Measurements from ENCODE around the gene GIMAP1.

The GIMAP1 gene

DNA sequence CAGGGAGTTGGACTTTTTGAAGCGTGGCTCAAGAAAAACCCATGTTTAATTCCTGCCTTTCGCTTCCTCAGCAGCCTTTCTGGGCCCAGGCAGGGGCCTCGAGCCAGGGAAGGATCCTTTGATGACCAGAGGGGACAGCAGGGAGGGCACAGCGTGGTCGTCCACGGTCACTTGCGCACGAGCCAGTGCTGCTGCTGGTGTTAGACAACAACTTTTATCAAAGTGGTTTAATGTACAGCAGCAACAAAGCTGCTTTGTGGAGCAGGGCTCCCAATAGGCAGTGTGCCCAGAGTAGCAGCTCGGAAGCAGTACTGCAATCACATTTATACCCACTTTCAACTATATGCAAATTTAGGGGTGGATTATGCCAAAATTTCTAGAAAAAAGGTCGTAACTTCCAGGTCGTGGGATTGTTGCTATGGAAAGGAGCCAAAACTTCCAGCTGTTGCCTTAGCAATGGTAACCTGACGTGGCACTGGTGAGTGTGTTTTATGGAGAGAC is 6.1 kb downstream of the GIMAP1 start:
- no peak for DNase-seq (ENCODE audit: low spot score)

DNA sequence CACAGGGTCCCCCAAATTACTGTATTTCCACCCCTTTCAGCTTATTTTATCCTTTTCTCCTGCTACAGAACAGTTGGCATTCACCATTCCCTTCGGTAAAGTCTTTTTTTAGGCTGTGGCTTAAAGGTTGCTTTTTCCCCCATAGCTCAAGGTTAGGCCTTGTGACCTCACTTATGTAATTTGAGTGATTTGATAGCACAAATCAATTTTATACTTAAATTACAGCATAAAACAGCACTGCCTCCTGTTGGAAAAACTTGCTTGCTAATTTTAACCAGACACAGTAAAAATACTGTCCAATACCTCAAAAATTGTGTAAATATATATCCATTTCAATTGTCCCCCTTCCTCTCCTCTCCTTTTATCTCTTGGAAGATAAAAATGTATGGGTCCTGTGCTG is 7.1 kb downstream of the GIMAP1 start:
- no peak for DNase-seq (ENCODE audit: low spot score)

DNA sequence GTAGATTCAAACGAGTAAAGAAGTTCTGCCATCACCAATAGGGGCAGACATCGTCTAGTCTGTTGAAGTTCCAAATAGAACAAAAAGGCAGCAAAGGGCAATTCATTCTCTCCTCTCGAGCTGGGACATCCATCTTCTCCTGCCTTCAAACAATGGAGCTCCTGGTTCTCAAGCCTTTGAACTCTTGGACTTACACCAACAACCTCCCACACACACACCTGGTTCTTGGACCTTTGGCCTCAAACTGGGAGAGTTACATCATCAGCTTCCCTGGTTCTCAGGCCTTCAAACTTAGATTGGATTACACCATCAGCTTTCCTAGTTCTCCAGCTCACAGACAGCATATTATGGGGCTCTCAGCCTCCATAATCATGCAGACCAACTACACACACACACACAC is 11.0 kb downstream of the GIMAP1 start:
- DNase-seq (ENCODE audit: low spot score), result no peak

DNA sequence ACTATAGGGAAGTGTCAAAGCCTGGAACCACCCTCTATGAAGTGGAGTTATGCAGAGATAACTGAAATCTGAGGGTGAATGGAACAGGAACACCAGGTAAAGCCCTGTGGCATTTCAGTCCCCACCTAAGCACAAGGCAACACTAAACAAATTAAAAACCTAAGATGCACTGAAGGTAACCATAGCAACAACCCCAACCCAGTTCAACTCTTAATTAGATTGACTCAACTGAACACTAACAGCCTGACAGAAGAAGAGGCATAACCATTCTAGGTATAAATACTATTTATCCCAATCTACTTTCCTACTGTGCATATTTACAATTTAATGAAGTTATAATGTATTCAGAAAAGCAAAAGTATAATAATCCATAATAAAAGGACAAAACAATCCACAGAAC is 11.6 kb downstream of the GIMAP1 start:
- no peak for DNase-seq (ENCODE audit: low spot score)

DNA sequence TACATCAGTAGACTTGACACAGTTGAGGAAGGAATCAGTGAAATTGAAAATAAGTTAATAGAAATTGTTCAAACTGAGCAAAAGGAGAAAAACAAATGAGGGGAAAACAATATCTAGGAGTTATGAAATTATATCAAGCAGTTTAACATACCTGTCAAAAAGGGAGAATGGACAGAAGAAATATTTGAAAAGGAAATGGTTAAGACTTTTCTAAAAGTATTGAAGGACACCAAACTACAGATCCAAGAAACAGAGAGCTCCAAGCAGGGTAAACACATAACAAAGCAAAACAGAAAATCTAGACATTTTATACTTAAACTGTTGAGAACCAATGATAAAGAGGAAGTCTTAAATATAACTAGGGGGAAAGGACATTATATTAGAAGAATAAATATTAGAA is 12.2 kb downstream of the GIMAP1 start:
- no peak for DNase-seq (ENCODE audit: low spot score)

DNA sequence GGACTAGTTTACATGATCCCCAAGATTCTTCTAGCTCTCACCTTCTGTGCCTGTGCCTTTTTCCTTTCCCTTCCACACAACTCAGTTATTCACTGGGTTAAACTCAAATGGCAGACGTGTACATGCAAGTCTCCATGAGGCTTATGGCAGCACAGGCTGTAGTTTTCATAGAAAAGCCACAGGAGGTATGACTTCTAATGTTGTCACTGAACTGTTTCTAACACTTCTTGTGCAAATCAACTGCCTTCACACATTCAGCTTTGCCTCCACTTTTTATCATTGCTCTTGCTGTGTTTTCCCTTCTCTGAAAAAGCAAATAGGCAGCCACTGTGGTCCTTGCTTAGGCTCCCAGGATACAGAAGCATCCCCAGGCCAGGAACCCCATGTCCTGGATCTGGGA is 15.5 kb downstream of the GIMAP1 start:
- no peak for DNase-seq (ENCODE audit: low spot score)

DNA sequence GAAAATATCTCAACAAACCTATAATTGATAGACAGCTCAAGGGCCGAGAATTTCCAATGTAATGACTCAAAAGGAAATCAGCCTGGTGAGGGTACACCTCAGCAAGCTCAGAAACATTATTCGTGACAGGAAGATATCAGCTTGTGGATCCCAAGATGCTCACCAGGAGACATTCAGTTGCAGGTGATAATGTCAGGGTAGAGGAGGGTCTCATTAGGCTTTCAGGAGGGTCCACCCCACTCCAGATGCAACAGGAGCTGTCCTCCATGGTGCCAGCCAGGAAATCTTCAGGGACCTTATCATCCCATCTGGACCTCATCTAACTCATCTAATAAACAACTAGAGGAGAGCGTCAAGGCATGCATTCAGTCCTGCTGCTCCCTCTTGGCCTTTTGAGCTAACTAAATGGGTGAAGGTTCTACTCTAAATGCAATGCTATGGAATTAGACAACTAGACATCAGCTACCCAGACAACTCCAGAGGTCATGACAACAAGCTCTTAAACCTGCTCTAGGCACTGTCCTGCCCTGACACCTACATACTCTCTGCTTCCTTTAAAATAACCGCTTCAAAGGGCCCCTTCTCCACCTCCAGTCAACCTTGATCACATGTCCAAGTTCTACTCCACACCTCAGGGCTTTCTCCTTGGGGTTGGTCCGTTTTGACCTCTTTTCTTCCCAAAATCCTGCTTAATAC is 16.5 kb downstream of the GIMAP1 start:
- DNase-seq (ENCODE audit: low spot score), result no peak

DNA sequence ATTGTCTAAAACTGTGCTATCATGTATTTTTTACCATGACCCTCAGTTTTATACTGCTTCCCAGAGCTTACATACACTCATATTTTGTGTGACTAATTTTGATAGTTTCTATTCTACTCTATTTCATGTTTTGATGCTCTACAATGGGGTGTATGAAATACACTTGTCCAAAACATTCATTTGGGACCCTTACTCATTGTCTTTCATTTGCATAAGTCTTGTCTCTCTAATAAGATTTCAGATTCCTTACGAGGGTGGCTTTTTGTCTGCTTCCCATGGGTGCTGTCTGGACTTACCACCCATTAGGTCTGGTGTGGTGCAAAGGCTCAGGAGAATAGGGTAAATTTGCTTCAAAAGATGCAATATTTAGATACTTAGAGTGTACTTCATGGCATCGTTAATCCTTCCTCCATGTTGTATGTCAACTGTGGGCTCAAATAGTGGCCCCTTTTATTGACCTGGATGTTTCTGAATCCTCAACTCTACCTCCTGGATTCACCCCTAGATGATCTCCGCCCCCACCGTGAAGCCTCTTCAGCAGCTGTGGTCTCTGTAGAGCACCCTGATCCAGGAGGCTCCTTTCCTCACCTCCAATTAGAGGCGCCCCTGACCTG is 17.2 kb downstream of the GIMAP1 start:
- no peak for DNase-seq (ENCODE audit: low spot score)

DNA sequence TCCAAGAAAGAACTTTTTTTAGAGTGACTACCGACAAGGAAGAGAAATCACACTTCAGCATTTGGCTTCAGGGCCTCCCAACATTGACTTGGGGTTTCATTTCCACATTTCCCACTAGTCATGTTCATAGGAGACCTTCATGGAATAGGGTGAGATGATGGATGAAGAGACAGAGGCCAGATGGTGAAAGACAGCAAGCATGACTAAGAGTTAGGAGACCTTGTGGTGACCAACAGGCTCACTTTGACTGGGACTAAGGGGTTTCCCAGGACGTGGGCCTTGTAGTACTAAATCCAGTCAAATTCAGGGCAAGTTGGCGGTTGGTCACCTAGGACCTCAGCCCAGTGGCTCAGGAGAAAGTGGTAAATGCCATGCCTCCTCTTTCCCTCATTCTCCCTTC is 17.8 kb downstream of the GIMAP1 start:
- DNase-seq (ENCODE audit: low spot score), result no peak

DNA sequence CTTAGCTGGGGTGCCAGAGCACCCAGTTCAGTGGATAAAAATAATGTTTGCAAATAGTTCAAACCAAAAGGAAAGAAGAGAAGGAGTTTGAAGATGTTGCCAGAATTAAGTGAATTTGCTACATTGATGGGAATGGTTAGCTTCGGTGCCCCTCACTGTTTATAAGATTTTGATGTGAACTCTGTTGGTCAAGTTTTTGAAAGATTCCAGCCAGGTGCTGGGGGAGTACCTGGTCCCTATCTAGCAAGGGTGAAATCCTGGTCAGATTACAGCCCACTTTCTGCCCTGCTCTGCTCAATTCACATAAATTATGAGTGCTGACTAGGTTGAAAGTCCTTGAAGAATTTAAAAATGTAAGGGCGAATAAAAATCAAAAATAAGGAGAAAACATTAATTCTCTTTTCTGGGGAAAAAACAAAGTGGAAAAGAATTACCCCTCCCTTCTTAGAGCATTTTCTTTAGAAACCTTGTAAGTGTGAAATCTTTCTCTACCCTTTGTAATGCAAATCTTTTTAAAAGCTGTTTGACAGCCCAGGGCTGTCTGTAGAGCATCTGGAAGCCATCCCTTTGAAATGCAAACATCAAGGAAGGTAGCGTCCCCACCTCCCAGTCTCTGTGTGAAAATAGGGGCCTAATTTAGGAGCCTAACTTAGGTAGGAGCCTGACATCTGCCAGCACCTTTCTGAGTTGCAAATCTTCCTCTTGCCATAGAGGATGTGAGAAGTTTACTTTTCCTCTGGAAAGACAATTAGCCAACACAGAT is 19.4 kb downstream of the GIMAP1 start:
- peak; percentile 44 for DNase-seq (ENCODE audit: low spot score)

DNA sequence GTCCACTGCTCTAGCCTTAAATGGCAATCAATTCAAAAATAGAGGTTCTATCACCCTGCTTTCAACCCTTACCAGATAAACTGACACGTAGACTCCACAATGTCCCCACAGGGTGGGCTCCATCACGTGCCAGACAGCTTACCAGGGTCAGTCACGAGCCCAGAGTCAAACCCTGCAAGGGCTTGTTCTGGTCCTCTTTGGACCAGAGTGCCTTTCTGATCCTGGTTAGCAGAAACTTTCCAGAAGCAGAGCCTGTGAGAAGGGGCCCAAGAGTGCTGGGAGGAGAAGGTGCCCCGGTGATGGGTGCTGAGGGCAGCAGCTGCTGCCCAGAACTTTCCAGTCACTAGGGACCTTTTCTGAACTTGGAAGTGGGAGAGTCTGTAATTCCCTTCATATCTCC is 20.5 kb downstream of the GIMAP1 start:
- no peak for DNase-seq (ENCODE audit: low spot score)

DNA sequence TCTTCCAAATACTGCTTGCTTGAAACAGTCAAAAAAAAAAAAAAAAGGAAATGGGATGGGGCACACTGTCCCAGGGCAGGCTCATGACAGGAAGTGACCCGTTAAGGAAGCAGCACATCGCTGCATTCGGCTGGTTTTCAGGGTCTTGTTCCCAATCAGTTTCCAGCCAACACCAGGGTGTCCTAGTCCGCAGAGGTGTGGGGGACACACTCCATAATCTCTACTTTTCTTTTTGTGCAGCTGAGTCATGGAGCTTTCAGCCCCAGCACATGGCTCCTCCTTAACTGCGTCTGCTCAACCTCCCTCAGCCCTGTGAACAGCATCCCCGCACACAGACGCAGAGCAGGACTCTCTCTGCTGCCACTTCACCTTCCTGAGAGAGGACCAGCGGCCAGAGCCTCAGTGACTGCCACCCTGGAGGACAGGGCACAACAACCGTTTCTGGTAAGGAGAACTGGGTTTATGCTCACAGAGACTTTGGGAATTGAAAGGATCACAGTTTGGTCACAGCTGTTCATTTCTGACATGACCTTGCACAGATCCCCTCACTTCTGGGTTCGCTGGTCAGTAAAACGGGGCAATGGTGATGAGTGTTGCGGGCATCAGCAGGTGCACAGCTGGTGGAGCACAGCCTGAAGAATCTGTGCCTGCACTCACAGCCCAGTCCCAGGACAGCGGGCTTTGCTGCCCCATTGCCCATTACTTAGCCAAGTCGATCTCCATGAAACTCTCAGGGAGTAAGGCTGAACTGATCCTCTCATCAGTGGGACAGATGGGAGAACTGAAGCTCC is 21.0 kb downstream of the GIMAP1 start, which contains the start of gene GIMAP5:
GIMAP5 (plus strand) TSS at position 154 of the 791 bp plus-strand sequence. CDS start 3,467 bp downstream, outside the sequence.
- no peak for DNase-seq (ENCODE audit: low spot score)

DNA sequence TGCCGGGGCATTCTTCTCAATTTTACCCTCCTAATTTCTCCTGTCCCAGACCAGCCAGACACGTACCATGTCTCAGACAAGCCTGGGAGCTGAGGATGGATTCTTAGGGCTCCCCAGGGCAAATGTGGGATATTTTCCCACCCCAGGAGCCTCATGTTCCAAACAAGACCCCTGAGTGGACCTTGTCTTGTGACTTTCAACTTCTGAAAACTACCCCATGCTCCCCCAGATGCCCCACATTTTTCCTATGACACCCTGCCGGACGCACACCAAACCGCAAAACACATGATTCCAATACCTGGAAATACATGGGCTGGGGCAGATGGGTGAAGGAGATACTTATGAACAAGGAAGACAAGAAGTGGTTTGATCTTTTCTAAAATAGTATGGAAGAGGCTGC is 21.7 kb downstream of the GIMAP1 start:
- DNase-seq (ENCODE audit: low spot score), result no peak

DNA sequence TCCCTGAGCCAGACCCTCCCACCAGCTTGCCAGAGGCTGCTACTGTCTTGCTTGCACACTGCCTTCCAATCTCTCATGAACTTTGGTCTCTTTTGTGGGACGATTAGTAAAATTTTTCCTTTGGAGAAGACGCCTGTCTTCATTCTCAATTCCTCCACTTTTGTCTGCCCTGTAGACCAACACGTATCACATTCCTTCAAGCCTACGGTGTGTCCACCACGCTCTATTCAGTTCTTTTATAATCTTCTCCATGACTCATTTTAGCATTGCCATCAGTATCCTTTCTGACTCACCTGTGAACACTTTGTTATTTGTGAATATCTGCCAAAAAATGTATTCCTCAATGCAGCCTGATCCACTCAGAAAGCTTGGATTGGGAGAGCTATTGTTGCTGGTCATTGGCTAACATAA is 22.2 kb downstream of the GIMAP1 start:
- no peak for DNase-seq (ENCODE audit: low spot score)

DNA sequence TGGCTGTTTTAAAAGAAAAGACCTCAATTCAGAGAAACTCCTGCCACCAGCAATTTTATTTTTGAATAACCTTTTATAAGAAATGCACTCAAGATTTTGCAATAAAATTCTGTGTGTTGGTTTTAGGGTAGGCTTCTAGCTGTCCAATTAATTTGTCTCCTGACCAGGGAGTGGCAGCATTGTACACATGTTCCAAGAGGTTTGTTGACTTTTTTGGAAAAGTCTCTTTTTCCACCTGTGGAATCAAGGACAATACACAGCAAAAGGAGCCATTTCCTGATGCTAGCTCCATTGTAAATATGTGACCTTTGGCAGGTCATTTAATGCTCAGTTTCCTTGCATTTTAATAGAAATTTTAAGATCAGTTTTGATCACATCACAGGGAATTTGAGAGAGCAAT is 22.6 kb downstream of the GIMAP1 start:
- no peak for DNase-seq (ENCODE audit: low spot score)

DNA sequence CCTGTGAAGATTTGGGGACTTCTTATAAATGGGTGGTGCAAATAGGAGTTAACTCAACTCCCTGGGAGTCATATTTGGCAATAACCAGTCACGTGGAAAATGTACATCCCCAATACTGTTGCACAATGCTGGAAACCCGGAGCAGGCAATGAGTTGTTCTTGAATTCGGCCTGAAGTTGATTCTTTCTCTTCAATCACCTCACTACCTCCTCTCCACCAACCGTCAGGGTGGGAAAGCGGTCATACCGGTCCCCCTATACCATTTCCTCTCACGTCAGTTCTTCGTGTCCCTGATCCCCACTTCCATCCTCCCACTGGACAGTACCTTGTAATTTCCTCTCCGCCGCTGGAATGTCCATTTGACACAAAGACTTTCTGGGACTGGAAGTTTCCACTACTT is 23.6 kb downstream of the GIMAP1 start:
- DNase-seq (ENCODE audit: low spot score), result no peak

DNA sequence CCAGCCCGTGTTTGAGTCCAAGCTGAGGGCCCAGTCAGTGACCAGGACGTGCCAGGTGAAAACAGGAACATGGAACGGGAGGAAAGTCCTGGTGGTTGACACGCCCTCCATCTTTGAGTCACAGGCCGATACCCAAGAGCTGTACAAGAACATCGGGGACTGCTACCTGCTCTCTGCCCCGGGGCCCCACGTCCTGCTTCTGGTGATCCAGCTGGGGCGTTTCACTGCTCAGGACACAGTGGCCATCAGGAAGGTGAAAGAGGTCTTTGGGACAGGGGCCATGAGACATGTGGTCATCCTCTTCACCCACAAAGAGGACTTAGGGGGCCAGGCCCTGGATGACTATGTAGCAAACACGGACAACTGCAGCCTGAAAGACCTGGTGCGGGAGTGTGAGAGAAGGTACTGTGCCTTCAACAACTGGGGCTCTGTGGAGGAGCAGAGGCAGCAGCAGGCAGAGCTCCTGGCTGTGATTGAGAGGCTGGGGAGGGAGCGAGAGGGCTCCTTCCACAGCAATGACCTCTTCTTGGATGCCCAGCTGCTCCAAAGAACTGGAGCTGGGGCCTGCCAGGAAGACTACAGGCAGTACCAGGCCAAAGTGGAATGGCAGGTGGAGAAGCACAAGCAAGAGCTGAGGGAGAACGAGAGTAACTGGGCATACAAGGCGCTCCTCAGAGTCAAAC is 26.0 kb downstream of the GIMAP1 start:
- DNase-seq (ENCODE audit: low spot score), result no peak

DNA sequence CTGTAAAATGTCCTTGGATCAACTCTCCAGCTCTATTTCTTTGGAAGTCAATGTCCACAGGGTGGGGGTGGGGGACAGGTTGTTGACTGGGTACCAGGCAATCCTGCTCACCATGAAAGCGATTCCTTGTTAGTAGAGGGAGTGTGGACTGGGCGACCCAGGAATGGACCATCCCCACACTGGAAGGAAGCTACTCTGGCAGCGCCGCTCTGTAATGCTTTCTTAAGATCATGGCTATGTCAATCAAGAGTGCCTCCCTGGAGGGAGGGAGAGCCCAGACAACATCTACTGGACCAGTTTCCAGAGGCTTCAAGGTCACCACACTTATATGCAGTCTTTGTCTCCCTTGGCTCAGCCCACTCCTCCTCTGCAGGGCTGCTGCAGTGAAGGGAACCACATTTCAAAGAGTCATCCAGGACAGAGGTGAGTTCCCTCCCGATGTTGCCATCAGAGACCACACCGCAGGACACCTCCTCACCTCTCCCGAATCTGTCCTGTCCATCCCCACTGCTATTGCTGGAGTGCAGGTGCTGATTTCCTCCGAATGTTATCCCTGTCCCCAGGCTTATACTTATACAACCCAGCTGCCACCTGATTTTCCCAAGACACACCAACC is 27.7 kb downstream of the GIMAP1 start:
- DNase-seq (ENCODE audit: low spot score), result no peak

DNA sequence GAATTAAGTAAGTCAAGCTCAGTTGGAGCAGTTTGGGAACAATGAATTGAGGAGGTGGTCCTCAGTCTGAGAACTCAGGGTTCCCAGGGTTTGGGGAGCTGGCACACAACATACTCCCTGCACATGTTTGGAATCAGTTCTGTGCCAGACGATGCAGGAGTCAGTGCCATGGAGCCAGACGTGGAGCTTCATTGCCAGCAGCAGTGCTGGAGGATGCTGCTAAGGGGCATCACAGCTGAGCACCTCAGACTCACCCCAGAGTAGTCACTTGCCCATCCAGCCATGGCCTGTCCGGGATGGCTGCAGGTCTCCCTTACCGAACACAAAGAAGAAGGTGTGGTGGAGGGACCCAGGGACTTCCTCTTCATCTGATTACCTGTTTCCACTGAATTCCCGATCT is 28.7 kb downstream of the GIMAP1 start:
- no peak for DNase-seq (ENCODE audit: low spot score)

DNA sequence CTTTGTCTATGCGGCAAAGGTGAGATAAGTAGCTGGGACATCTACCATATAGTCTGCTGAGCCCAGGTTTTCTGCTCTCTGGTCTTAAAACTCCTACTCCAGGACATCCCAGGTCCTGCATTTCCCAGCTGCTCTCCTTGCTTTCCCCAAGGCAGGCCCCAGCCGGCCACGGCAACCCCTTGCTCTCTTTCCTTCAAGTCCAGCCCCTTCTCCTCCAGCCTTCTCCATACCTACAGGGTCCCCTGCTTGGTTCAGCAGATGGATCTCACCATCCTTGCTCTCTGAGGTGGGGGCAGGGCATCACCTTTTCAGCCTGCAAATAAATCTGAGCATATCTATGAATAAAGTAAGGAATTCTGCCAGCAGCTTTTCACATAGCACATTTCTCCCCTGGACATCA is 29.5 kb downstream of the GIMAP1 start:
- no peak for DNase-seq (ENCODE audit: low spot score)

DNA sequence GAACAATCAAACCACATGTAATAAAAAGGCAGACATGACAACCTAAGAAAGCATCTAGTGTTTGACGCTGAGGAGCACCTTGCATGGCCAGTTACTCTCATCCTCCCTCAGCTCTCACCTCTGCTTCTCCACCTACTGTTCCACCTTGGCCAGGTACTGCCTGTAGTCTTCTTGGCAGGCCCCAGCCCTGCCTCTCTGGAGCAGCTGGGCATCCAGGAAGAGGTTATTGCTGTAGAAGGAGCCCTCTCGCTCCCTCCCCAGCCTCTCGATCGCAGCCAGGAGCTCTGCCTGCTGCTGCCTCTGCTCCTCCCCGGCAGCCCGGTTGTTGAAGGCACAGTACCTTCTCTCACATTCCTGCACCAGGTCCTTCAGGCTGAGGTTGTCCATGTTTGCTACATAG is 30.5 kb downstream of the GIMAP1 start:
- no peak for DNase-seq (ENCODE audit: low spot score)
